DMS53 treated with DMSO at 0.1 percent for 48 hours (cell line): ENCODE measurements around the gene GDPGP1.

Experiments
- DNase-seq: peaks from one replicate; lab custom pipeline; 2025; ENCODE audit not compliant: unreplicated experiment; lab: John Stamatoyannopoulos, UW

The GDPGP1 gene

DNA sequence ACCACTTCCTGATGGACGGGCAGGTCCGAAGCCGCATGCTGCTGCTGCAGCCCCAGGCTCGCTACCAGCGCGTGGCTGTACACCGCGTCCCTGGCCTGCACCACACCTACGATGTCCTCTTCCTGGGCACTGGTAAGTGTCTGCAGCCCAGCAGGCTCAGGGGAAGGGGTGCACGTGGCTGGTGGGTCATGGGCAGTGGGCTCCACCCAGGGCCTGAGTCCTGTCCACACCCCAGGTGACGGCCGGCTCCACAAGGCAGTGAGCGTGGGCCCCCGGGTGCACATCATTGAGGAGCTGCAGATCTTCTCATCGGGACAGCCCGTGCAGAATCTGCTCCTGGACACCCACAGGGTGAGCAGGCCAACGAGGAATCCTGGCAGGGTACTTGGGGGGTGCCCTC is 9.0 kb upstream of the GDPGP1 start:
- no peak for DNase-seq

GRCh38 chr15:90225504-90226234 is 8.3 kb upstream of the GDPGP1 start:
- DNase-seq = no peak

GRCh38 chr15:90227336-90227735 is 6.7 kb upstream of the GDPGP1 start:
- DNase-seq = no peak

- no peak for DNase-seq
Measured at GRCh38 chr15:90227816-90228772, 5.9 kb upstream of the GDPGP1 start.

- DNase-seq = no peak
Measured at GRCh38 chr15:90228960-90229359, 5.0 kb upstream of the GDPGP1 start.

DNA sequence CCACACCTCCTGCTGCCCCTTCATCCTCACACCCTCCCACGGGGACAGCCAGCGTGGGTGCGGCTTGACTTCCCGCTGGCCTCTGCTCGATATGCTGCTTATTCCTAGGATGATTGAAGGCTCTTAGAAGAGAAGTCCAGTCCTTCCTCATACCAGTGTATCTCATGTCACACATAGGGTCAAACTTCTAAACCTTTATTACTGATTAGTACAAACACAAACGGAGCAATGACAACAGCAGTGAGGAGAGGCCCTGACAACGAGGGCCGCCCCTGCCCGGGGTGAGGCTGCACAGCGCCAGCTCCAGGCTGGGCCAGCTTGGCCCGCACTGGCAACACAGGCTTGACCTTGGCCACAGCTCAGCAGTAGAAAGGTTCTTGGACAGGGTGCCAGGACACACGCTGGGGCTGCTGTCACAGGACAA is 3.9 kb upstream of the GDPGP1 start:
- no peak for DNase-seq

GRCh38 chr15:90230610-90231009 is 3.4 kb upstream of the GDPGP1 start:
- no peak for DNase-seq

DNA sequence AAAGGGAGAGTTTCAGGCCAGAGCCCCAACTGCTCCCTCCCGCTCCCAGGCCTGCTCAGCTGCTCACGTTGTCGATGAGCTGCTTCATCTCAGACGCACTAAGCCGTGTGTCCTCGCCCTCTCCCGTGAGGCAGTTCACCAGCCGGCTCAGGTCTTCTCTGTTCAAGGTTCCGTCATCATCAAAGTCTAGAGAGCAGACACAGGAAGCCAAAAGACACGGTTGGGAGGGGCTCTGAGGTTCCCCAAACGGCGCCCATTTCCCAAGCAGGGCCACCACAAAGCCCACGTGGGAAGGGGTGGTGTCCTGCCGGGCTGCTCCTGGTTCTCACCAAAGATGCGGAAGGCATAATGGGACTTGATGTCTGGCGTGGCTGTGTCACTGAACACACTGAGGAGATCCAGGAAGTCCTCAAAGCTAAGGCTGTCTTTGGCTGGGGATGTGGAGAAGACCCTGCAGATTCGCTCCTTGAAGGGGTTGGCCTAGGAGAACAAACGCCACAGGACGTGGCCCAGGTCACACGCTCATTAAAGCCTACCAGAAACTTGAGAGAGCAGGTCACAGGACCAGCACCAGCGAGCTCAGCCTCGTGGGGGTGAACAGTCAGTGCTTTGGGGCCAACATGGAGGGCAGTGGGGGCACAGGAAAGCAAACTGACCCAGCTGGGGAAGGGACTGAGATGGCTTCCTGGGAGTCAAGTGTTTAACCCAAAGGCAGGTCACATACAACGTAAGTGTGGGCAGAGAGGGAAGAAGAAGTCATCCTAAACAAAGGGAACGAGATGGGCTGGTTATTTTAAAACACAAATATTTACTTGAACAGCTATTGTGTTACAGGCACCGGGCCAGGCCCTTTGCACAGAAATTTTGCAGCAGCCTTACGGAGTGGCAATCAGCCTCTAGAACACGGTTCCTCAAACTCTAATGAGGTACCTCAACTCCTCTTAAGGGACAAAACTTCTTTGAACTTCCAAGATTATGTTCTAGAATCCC is 2.7 kb upstream of the GDPGP1 start:
- no peak for DNase-seq

DNA sequence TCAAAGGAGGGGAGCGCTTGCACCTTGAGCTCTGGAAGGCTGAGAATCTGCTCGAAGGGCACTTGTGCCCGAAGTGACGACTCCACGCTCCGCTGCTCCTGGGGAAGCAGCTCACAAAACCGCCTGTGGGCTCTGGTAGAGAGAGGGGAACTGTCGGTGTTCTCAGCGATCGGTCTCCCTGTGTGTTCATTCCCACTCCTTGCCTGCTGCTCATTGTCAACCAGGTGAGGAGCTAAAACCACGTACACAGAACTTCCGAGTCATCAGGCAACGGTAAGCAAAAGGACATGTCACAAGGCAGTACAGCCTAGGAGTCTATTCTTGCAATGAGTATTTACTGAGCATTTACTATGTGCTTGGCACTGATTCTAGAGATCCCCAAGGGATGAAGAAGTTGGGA is 1.8 kb upstream of the GDPGP1 start:
- DNase-seq = no peak

DNA sequence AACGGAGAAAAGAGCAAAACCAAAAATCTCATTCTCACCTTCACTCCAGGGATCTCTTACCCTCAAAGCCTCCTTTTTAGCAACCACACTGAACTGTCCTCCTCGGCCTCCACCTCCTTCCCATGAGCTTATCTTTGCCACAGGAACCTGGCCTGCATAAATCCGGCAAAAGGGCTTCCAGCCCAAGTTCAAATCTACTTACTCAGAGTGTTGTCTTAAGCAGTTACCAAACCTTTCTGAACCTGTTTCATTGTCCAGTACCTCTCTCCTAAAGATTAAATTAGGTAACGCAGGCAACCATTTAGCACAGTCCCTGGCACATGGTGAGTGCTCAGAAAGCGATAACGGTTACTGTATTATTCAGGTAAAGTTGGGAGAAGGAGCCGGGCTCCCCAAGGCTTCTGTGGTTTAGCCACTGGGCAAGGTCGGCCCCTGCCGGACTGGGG is 1.0 kb upstream of the GDPGP1 start:
- DNase-seq = peak; percentile 13

DNA sequence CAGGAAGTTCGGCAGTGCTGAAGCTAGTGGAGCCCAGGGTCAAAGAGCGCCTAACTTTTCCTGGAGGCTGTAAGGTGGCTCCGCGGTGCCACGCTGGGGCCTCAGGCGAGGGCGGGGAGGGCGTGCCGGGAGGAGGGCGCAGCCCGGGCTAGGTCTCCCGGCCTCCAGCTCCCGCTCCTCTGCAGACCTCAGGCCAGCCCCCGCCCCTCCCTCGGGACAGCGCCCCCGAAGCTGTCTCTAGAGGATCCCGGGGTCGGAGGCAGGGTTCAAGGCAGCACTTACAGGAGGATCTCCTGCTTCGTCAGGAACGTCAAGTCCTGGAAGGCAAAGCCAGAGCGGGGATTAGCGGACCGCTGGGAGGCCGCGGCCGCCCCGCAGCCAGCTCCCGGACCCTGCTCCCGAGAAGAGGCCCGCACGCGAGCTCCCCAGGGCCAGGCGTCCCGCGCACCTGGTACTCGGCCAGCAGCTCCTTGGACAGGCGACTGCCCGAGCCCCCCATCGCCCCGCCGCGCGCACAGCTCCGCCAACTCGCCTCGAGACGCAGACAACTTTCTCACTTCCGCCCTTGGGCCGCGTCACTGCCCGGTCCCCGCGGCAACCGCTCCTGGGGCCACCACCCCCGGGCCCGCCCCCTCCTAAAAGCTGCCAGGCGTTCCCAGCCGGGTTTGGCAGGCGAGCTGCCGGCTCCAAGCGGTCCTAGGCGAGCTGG is 468 bp upstream of the GDPGP1 start, which contains the start of gene CIB1:
Gene CIB1 (minus strand): TSS at position 555 of the 709 bp plus-strand sequence. CDS start 56 bp downstream, at position 499.
- no peak for DNase-seq

DNA sequence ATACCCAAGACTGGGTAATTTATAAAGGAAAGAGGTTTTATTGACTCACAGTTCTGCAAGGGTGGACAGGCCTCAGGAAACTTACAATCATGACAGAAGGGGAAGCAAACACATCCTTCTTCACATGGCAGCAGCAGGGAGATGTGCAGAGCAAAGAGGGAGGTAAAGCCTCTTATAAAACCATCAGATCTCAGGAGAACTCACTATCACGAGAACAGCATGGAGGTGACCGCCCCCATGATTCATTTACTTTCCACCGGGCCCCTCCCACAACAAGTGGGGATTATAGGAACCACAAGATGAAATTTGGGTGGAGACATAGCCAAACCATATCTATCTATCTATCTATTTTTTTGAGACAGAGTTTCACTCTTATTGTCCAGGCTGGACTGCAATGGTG is 5.4 kb downstream of the GDPGP1 start:
- no peak for DNase-seq

- no peak for DNase-seq
Measured at GRCh38 chr15:90240856-90241255, 6.8 kb downstream of the GDPGP1 start.

DNA sequence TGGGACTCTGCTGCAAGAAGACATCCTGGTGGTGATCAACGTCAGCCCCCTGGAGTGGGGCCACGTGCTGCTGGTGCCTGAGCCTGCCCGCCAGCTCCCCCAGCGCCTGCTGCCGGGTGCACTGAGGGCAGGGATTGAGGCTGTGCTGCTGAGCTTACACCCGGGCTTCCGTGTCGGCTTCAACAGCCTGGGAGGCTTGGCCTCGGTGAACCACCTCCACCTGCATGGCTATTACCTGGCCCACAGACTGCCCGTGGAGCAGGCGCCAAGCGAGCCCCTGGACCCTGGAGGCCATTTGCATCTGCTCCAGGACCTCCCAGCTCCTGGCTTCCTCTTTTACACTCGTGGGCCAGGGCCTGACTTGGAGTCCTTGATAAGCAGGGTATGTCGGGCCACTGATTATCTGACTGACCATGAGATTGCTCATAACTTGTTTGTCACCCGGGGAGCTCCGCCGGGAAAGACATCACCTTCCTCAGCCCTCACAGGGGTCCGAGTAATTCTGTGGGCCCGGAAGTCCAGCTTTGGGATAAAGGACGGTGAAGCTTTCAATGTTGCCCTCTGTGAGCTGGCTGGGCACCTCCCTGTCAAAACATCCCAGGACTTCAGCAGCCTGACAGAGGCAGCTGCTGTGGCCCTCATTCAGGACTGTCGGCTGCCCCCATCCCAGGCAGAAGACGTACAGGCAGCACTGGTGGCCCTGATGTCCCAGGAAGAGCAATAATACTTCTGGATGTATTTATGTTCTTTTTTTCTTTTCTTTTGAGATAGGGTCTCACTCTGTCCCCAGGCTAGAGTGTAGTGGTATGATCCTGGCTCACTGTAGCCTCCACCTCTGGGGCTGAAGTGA is 7.6 kb downstream of the GDPGP1 start:
- no peak for DNase-seq

DNA sequence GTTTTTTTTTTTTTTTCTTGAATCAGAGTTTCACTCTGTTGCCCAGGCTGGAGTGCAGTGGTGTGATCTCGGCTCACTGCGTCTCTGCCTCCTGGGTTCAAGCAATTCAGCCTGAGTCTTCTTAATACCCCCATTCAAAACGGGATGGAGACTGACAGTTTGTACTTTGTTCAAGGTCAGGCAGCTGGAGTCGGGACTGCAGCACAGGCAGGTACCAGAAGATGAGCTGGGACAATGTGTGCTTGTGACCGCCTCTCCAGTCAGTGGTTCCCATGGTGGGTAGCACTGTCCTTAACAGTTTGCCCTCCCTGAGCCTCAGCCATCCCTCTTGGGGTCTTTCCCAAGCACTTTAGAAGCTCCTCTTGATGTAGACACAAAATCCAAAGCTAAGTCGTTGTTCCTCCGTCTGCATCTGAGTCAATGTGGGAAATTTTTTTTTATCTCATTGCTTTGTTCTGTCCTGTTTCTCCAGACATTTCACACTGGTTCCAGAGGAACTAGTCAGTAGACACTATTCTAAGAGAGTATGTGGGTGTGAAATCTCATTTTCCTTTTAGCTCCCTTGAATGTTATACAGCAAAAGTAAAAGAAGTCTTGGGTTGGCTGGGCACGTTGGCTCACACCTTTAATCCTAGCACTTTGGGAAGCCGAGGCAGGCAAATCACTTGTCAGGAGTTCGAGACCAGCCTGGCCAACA is 10.1 kb downstream of the GDPGP1 start:
- no peak for DNase-seq

GRCh38 chr15:90248789-90249202 is 14.8 kb downstream of the GDPGP1 start:
- DNase-seq = peak; percentile 3

GRCh38 chr15:90249203-90249863 is 15.3 kb downstream of the GDPGP1 start, which contains the start of gene TTLL13:
TTLL13 (plus strand) TSS chr15:90249556; CDS start chr15:90250631, 1,075 bp downstream.
- peak; percentile 46 for DNase-seq

GRCh38 chr15:90257776-90258175 is 23.8 kb downstream of the GDPGP1 start:
- no peak for DNase-seq
